ENCODE measurements around the gene GAN.

The GAN gene

GRCh38 chr16:81311762-81312161 lies 3.0 kb upstream of the GAN start:
- Histone ChIP-seq H3K36me3 (ENCODE audit: control insufficient read depth, insufficient read depth, low read length) (no peaks in the 10 kb centered on the region), H3K18ac (ENCODE audit: low read length) (no peak overlapping the region)

GRCh38 chr16:81313701-81314602 lies 810 bp upstream of the GAN start:
- H3K56ac ChIP-seq (ENCODE audit: low read length), result peak overlapping the region; percentile 92
- no peak overlapping the region for H2BK15ac ChIP-seq (replicated peaks; ENCODE audit: low read depth)
- H2AK5ac ChIP-seq (ENCODE audit: low read length), result no peak overlapping the region
- no peaks in the 10 kb centered on the region for H3K27me3 ChIP-seq (ENCODE audit: insufficient read depth, low read length, poor library complexity)
- peak overlapping the region; percentile 10 for H3K27ac ChIP-seq (ENCODE audit: low read depth, low read length)
- no CpG with 5 or more reads among the region's 16 CpGs for WGBS (ENCODE audit: extremely low coverage, insufficient coverage, low lambda C conversion rate)
- no peak overlapping the region for H4K5ac ChIP-seq (ENCODE audit: low read length)
- H3K4me2 ChIP-seq (ENCODE audit: low read length), result peak overlapping the region; percentile 79
- peak overlapping the region; percentile 71 for H3K18ac ChIP-seq (ENCODE audit: low read length)
- peak overlapping the region; percentile 54 for H3K4me3 ChIP-seq (ENCODE audit: low read length)
- peak overlapping the region; percentile 81 for H3K4ac ChIP-seq (ENCODE audit: low read depth, low read length)
- H2BK5ac ChIP-seq (ENCODE audit: low read length), result no peak overlapping the region
- H3K79me1 ChIP-seq (ENCODE audit: low read length), result peaks cover 10% of the 10 kb centered on the region
- DNase-seq, result peak; percentile 93
- H3K23ac ChIP-seq (ENCODE audit: low read length), result no peak overlapping the region
- H3K9ac ChIP-seq (ENCODE audit: low read length), result peak overlapping the region; percentile 66
- no peak overlapping the region for H2BK120ac ChIP-seq (ENCODE audit: low read depth, low read length)
- no peaks in the 10 kb centered on the region for H3K36me3 ChIP-seq (ENCODE audit: control insufficient read depth, insufficient read depth, low read length)
- H4K8ac ChIP-seq (ENCODE audit: low read depth, low read length), result no peak overlapping the region
- H3K4me1 ChIP-seq (ENCODE audit: control insufficient read depth, low read depth, low read length), result peaks cover 1% of the 10 kb centered on the region
- peaks cover 32% of the 10 kb centered on the region for H3K79me2 ChIP-seq (ENCODE audit: control insufficient read depth, insufficient read depth, low read length)

More at GRCh38 chr16:81311762-81312161, 3.0 kb upstream of the GAN start:
- Histone ChIP-seq H3K4me2 (ENCODE audit: low read length) (no peak overlapping the region), H3K4ac (ENCODE audit: low read depth, low read length) (no peak overlapping the region), H2BK120ac (ENCODE audit: low read depth, low read length) (no peak overlapping the region), H3K79me1 (ENCODE audit: low read length) (peaks cover 4% of the 10 kb centered on the region), H2BK5ac (ENCODE audit: low read length) (no peak overlapping the region), H3K4me3 (ENCODE audit: low read length) (no peak overlapping the region), H4K8ac (ENCODE audit: low read depth, low read length) (no peak overlapping the region), H3K23ac (ENCODE audit: low read length) (no peak overlapping the region), H3K79me2 (ENCODE audit: control insufficient read depth, insufficient read depth, low read length) (peaks cover 17% of the 10 kb centered on the region), H3K27ac (ENCODE audit: low read depth, low read length) (no peak overlapping the region), H2AK5ac (ENCODE audit: low read length) (no peak overlapping the region), H3K9ac (ENCODE audit: low read length) (no peak overlapping the region), H3K4me1 (ENCODE audit: control insufficient read depth, low read depth, low read length) (peaks cover 1% of the 10 kb centered on the region), H4K5ac (ENCODE audit: low read length) (no peak overlapping the region), H2BK15ac (replicated peaks; ENCODE audit: low read depth) (no peak overlapping the region), H3K27me3 (ENCODE audit: insufficient read depth, low read length, poor library complexity) (no peaks in the 10 kb centered on the region), H3K56ac (ENCODE audit: low read length) (no peak overlapping the region)
- no peak for DNase-seq

- Histone ChIP-seq H3K27ac (ENCODE audit: low read depth, low read length) (peak overlapping the region; percentile 35), H3K79me1 (ENCODE audit: low read length) (peaks cover 12% of the 10 kb centered on the region)
Observed at GRCh38 chr16:81315271-81316175, 761 bp downstream of the GAN start.

GRCh38 chr16:81316176-81316496 lies 1.4 kb downstream of the GAN start:
- no CpG with 5 or more reads among the region's 5 CpGs for WGBS (ENCODE audit: extremely low coverage, insufficient coverage, low lambda C conversion rate)

More at GRCh38 chr16:81315271-81316175, 761 bp downstream of the GAN start:
- H2BK15ac ChIP-seq (replicated peaks; ENCODE audit: low read depth), result no peak overlapping the region
- no peak overlapping the region for H3K4ac ChIP-seq (ENCODE audit: low read depth, low read length)
- no peak overlapping the region for H2BK5ac ChIP-seq (ENCODE audit: low read length)
- no peaks in the 10 kb centered on the region for H3K36me3 ChIP-seq (ENCODE audit: control insufficient read depth, insufficient read depth, low read length)
- H2BK120ac ChIP-seq (ENCODE audit: low read depth, low read length), result no peak overlapping the region
- peak overlapping the region; percentile 10 for H3K18ac ChIP-seq (ENCODE audit: low read length)
- H3K4me2 ChIP-seq (ENCODE audit: low read length), result peak overlapping the region; percentile 89
- peak; percentile 26 for DNase-seq
- H3K27me3 ChIP-seq (ENCODE audit: insufficient read depth, low read length, poor library complexity), result no peaks in the 10 kb centered on the region
- peak overlapping the region; percentile 94 for H3K9ac ChIP-seq (ENCODE audit: low read length)
- H3K79me2 ChIP-seq (ENCODE audit: control insufficient read depth, insufficient read depth, low read length), result peaks cover 38% of the 10 kb centered on the region
- no CpG with 5 or more reads among the region's 88 CpGs for WGBS (ENCODE audit: extremely low coverage, insufficient coverage, low lambda C conversion rate)
- H3K23ac ChIP-seq (ENCODE audit: low read length), result no peak overlapping the region
- H3K56ac ChIP-seq (ENCODE audit: low read length), result peak overlapping the region; percentile 98
- no peak overlapping the region for H2AK5ac ChIP-seq (ENCODE audit: low read length)
- H3K4me3 ChIP-seq (ENCODE audit: low read length), result peak overlapping the region; percentile 93
- H3K4me1 ChIP-seq (ENCODE audit: control insufficient read depth, low read depth, low read length), result peaks cover 1% of the 10 kb centered on the region
- H4K8ac ChIP-seq (ENCODE audit: low read depth, low read length), result no peak overlapping the region
- H4K5ac ChIP-seq (ENCODE audit: low read length), result no peak overlapping the region

GRCh38 chr16:81318711-81319110 lies 3.9 kb downstream of the GAN start:
- Histone ChIP-seq H3K4me3 (ENCODE audit: low read length) (no peak overlapping the region), H2BK15ac (replicated peaks; ENCODE audit: low read depth) (no peak overlapping the region), H4K8ac (ENCODE audit: low read depth, low read length) (no peak overlapping the region), H3K4me2 (ENCODE audit: low read length) (no peak overlapping the region), H3K36me3 (ENCODE audit: control insufficient read depth, insufficient read depth, low read length) (no peaks in the 10 kb centered on the region), H3K27me3 (ENCODE audit: insufficient read depth, low read length, poor library complexity) (no peaks in the 10 kb centered on the region), H2BK5ac (ENCODE audit: low read length) (no peak overlapping the region), H3K9ac (ENCODE audit: low read length) (no peak overlapping the region), H3K4me1 (ENCODE audit: control insufficient read depth, low read depth, low read length) (no peaks in the 10 kb centered on the region), H3K27ac (ENCODE audit: low read depth, low read length) (no peak overlapping the region), H3K18ac (ENCODE audit: low read length) (no peak overlapping the region), H4K5ac (ENCODE audit: low read length) (no peak overlapping the region), H3K4ac (ENCODE audit: low read depth, low read length) (no peak overlapping the region), H3K23ac (ENCODE audit: low read length) (no peak overlapping the region), H3K56ac (ENCODE audit: low read length) (no peak overlapping the region), H3K79me1 (ENCODE audit: low read length) (peaks cover 14% of the 10 kb centered on the region), H2BK120ac (ENCODE audit: low read depth, low read length) (no peak overlapping the region), H3K79me2 (ENCODE audit: control insufficient read depth, insufficient read depth, low read length) (peaks cover 43% of the 10 kb centered on the region), H2AK5ac (ENCODE audit: low read length) (no peak overlapping the region)
- no CpG with 5 or more reads among the region's 7 CpGs for WGBS (ENCODE audit: extremely low coverage, insufficient coverage, low lambda C conversion rate)
- DNase-seq, result peak; percentile 34

More at GRCh38 chr16:81316176-81316496, 1.4 kb downstream of the GAN start:
- Histone ChIP-seq H3K4me1 (ENCODE audit: control insufficient read depth, low read depth, low read length) (peaks cover 1% of the 10 kb centered on the region), H3K4ac (ENCODE audit: low read depth, low read length) (no peak overlapping the region), H4K5ac (ENCODE audit: low read length) (no peak overlapping the region), H3K79me1 (ENCODE audit: low read length) (peaks cover 12% of the 10 kb centered on the region), H3K36me3 (ENCODE audit: control insufficient read depth, insufficient read depth, low read length) (no peaks in the 10 kb centered on the region), H3K23ac (ENCODE audit: low read length) (no peak overlapping the region), H3K27ac (ENCODE audit: low read depth, low read length) (no peak overlapping the region), H2BK120ac (ENCODE audit: low read depth, low read length) (no peak overlapping the region), H3K4me3 (ENCODE audit: low read length) (no peak overlapping the region), H4K8ac (ENCODE audit: low read depth, low read length) (no peak overlapping the region), H3K18ac (ENCODE audit: low read length) (no peak overlapping the region), H3K79me2 (ENCODE audit: control insufficient read depth, insufficient read depth, low read length) (peaks cover 36% of the 10 kb centered on the region), H3K56ac (ENCODE audit: low read length) (no peak overlapping the region), H3K27me3 (ENCODE audit: insufficient read depth, low read length, poor library complexity) (no peaks in the 10 kb centered on the region), H2AK5ac (ENCODE audit: low read length) (no peak overlapping the region), H2BK15ac (replicated peaks; ENCODE audit: low read depth) (no peak overlapping the region), H3K4me2 (ENCODE audit: low read length) (peak overlapping the region; percentile 89), H2BK5ac (ENCODE audit: low read length) (no peak overlapping the region), H3K9ac (ENCODE audit: low read length) (peak overlapping the region; percentile 94)
- no peak for DNase-seq

Measured in mesendoderm (in vitro differentiated cells).